Mucosa of descending colon (tissue), 3 donors: ENCODE measurements around the gene SORCS1. TPM values are rescaled to one million over a fixed set of nuclear protein-coding genes. Genes with fewer than 3 reads are reported as not detected.

Experiments used
- ATAC-seq: fragments of 200-7000 bp; cut with Tn5 transposase; one replicate; pipeline ENCODE4 v1.9.1; 2020; ENCODE audit warnings: mild to moderate bottlenecking, moderate library complexity
- DNase-seq, 3 donors: peaks; one replicate each; pipeline ENCODE4 v3.0.0-alpha.2; 2020
- H3K36me3 ChIP-seq: fragments of 200-600 bp; one replicate; pipeline ENCODE4 v1.8.0; 2021; ENCODE audit warnings: low read depth, mild to moderate bottlenecking
- H3K4me1 ChIP-seq: fragments of 200-600 bp; one replicate; pipeline ENCODE4 v1.8.0; 2021; ENCODE audit warnings: low read depth, mild to moderate bottlenecking
- H3K4me3 ChIP-seq: fragments of 200-600 bp; one replicate; pipeline ENCODE4 v1.8.0; 2021; ENCODE audit warnings: mild to moderate bottlenecking
- H3K9me3 ChIP-seq: fragments of 200-600 bp; one replicate; pipeline ENCODE4 v1.8.0; 2021; ENCODE audit warnings: mild to moderate bottlenecking
- CTCF ChIP-seq: fragments of 200-600 bp; IDR thresholded peaks from one replicate; pipeline ENCODE4 v1.8.0; 2022; ENCODE audit warnings: antibody characterized with exemption, mild to moderate bottlenecking
- intact Hi-C, 2 donors: fragments of 100-400 bp; cut with DNase I in 1 of 2; cut with micrococcal nuclease in 1 of 2; formaldehyde crosslinking; loops; one replicate each; pipeline versions ENCODE4 v1.11.0 to v1.11.1; 2022; cut with DNase I, micrococcal nuclease
- total RNA-seq, 3 donors: library from RNA; stranded (reverse); fragmentation: NEBNext Ultra II Directional in 2 of 3; extraction: Animal tissue kit (Norgen Biotek cat#: 25700) in 2 of 3; gene quantifications; one replicate each; pipeline versions ENCODE4 v1.2.1 to v1.2.4, GENCODE V29; 2021 to 2023
- donor health status: DM: no; HTN: no; CAD: no; lungs with moderate emphysema.
- donor health status: DM: no; HTN: no; CAD: no.
- donor health status: DM: no; HTN: yes; CAD: no.

The SORCS1 gene
- total RNA-seq, 3 donors from 2014 or later = 0.80 to 13.2 (median 0.93) TPM

- H3K4me3 ChIP-seq = no peak overlapping the region
- H3K36me3 ChIP-seq = no peaks in the 10 kb centered on the region
- ATAC-seq (no peak), DNase-seq (no peak)
- no peaks in the 10 kb centered on the region for H3K9me3 ChIP-seq
- TF ChIP-seq CTCF = no peak
- no peaks in the 10 kb centered on the region for H3K4me1 ChIP-seq
- intact Hi-C loops = no loop called here
Observed at GRCh38 chr10:107139237-107139636, 25.3 kb downstream of the SORCS1 start.

GRCh38 chr10:107133656-107134055 lies 30.9 kb downstream of the SORCS1 start:
- H3K36me3 ChIP-seq = no peaks in the 10 kb centered on the region
- ATAC-seq (no peak), DNase-seq (no peak)
- intact Hi-C loops = no loop called here
- H3K4me1 ChIP-seq = no peaks in the 10 kb centered on the region
- H3K4me3 ChIP-seq = no peak overlapping the region
- no peaks in the 10 kb centered on the region for H3K9me3 ChIP-seq
- TF ChIP-seq CTCF = no peak

GRCh38 chr10:107129000-107129399 lies 35.5 kb downstream of the SORCS1 start:
- Histone ChIP-seq H3K9me3 (no peaks in the 10 kb centered on the region), H3K4me3 (no peak overlapping the region), H3K4me1 (no peaks in the 10 kb centered on the region), H3K36me3 (no peaks in the 10 kb centered on the region)
- intact Hi-C loops = no loop called here
- no peak for TF ChIP-seq CTCF
- no peak for ATAC-seq
- DNase-seq = no peak

- H3K36me3 ChIP-seq = no peaks in the 10 kb centered on the region
- H3K4me1 ChIP-seq = no peaks in the 10 kb centered on the region
- intact Hi-C loops = no loop called here
- H3K9me3 ChIP-seq = no peaks in the 10 kb centered on the region
- no peak overlapping the region for H3K4me3 ChIP-seq
- DNase-seq = no peak
- ATAC-seq = no peak
- no peak for TF ChIP-seq CTCF
Observed at GRCh38 chr10:107126512-107127065, 37.9 kb downstream of the SORCS1 start.

GRCh38 chr10:107122703-107123102 lies 41.8 kb downstream of the SORCS1 start:
- H3K9me3 ChIP-seq = no peaks in the 10 kb centered on the region
- H3K36me3 ChIP-seq = no peaks in the 10 kb centered on the region
- ATAC-seq (no peak), DNase-seq (no peak)
- H3K4me3 ChIP-seq = no peak overlapping the region
- intact Hi-C loops = no loop called here
- no peak for TF ChIP-seq CTCF
- no peaks in the 10 kb centered on the region for H3K4me1 ChIP-seq

- no peak for TF ChIP-seq CTCF
Observed at GRCh38 chr10:107118866-107119265, 45.6 kb downstream of the SORCS1 start.

More at GRCh38 chr10:107118866-107119265, 45.6 kb downstream of the SORCS1 start:
- Histone ChIP-seq H3K9me3 (no peaks in the 10 kb centered on the region), H3K36me3 (no peaks in the 10 kb centered on the region), H3K4me1 (no peaks in the 10 kb centered on the region), H3K4me3 (no peak overlapping the region)
- no peak for DNase-seq
- ATAC-seq = no peak
- intact Hi-C loops = no loop called here
